ENCODE data around the gene TEDC2. TPM values are rescaled to one million over a fixed set of nuclear protein-coding genes. Genes with fewer than 3 reads are reported as not detected.
"Not testable (repeated sequence)": the region's sequence is repeated elsewhere in the genome, so short reads cannot be mapped to it uniquely, and the experiment has no call there.

TEDC2 gene
- total RNA-seq, 1 experiment from 2014 or later, result 48.5 TPM

GRCh38 chr16:2439598-2439997 lies 20.3 kb upstream of the TEDC2 start:
- POLR2A ChIA-PET (ENCODE audit: low non-redundant PET), result no interaction called here

GRCh38 chr16:2441143-2441804 lies 18.6 kb upstream of the TEDC2 start:
- H3K27me3 ChIP-seq (replicated peaks; ENCODE audit: insufficient read depth, low read depth, low read length, poor library complexity); CTCF ChIA-PET; H3K27ac ChIP-seq (ENCODE audit: low read depth, low read length, poor library complexity, severe bottlenecking); H3K9me3 ChIP-seq (ENCODE audit: low read depth, low read length, poor library complexity, severe bottlenecking); DNase-seq (ENCODE audit: low spot score); intact Hi-C loops (cut with micrococcal nuclease; ENCODE audit: unreplicated experiment); H3K4me1 ChIP-seq (ENCODE audit: insufficient read depth, low read length, poor library complexity, severe bottlenecking); POLR2A ChIA-PET (ENCODE audit: low non-redundant PET); H3K4me3 ChIP-seq (ENCODE audit: low read depth, low read length, poor library complexity, severe bottlenecking); BruUV-seq (replicated peaks): not testable (repeated sequence)
- H3K36me3 ChIP-seq (ENCODE audit: insufficient read depth, low read length, poor library complexity, severe bottlenecking), result peaks cover 81% of the 10 kb centered on the region

More at GRCh38 chr16:2439598-2439997, 20.3 kb upstream of the TEDC2 start:
- Histone ChIP-seq H3K27ac (ENCODE audit: low read depth, low read length, poor library complexity, severe bottlenecking) (no peak overlapping the region), H3K36me3 (ENCODE audit: insufficient read depth, low read length, poor library complexity, severe bottlenecking) (peaks cover 76% of the 10 kb centered on the region), H3K9me3 (ENCODE audit: low read depth, low read length, poor library complexity, severe bottlenecking) (no peaks in the 10 kb centered on the region), H3K4me1 (ENCODE audit: insufficient read depth, low read length, poor library complexity, severe bottlenecking) (no peaks in the 10 kb centered on the region), H3K4me3 (ENCODE audit: low read depth, low read length, poor library complexity, severe bottlenecking) (no peak overlapping the region), H3K27me3 (replicated peaks; ENCODE audit: insufficient read depth, low read depth, low read length, poor library complexity) (no peaks in the 10 kb centered on the region)
- DNase-seq (ENCODE audit: low spot score), result no peak
- CTCF ChIA-PET, result no interaction called here
- intact Hi-C loops (cut with micrococcal nuclease; ENCODE audit: unreplicated experiment), result no loop called here
- no peak for TF ChIP-seq CTCF (conservative IDR thresholded peaks at IDR 0.05; ENCODE audit: low read depth, low read length)
- no peak for TF ChIP-seq EZH2 (IDR thresholded peaks at IDR 0.05; ENCODE audit: borderline replicate concordance, low read depth, low read length, poor library complexity, severe bottlenecking)
- no TSS peak for BruUV-seq (replicated peaks)

- no peak for TF ChIP-seq EZH2 (IDR thresholded peaks at IDR 0.05; ENCODE audit: borderline replicate concordance, low read depth, low read length, poor library complexity, severe bottlenecking)
- TF ChIP-seq CTCF (conservative IDR thresholded peaks at IDR 0.05; ENCODE audit: low read depth, low read length), result no peak
- ChIA-PET POLR2A (ENCODE audit: low non-redundant PET) (interaction anchor here (0.7 kb wide), 1 partner anchor 190 kb away, joined by 3 read pairs; no protein-coding TSS in a partner anchor), CTCF (no interaction called here)
- peaks cover 81% of the 10 kb centered on the region for H3K36me3 ChIP-seq (ENCODE audit: insufficient read depth, low read length, poor library complexity, severe bottlenecking)
- no peak overlapping the region for H3K4me3 ChIP-seq (ENCODE audit: low read depth, low read length, poor library complexity, severe bottlenecking)
- no peak overlapping the region for H3K27ac ChIP-seq (ENCODE audit: low read depth, low read length, poor library complexity, severe bottlenecking)
- H3K4me1 ChIP-seq (ENCODE audit: insufficient read depth, low read length, poor library complexity, severe bottlenecking), result no peaks in the 10 kb centered on the region
- no peak for DNase-seq (ENCODE audit: low spot score)
- no peaks in the 10 kb centered on the region for H3K27me3 ChIP-seq (replicated peaks; ENCODE audit: insufficient read depth, low read depth, low read length, poor library complexity)
- no TSS peak for BruUV-seq (replicated peaks)
- no peaks in the 10 kb centered on the region for H3K9me3 ChIP-seq (ENCODE audit: low read depth, low read length, poor library complexity, severe bottlenecking)
- intact Hi-C loops (cut with micrococcal nuclease; ENCODE audit: unreplicated experiment), result no loop called here
Measured at GRCh38 chr16:2443555-2443954, 16.4 kb upstream of the TEDC2 start.
